Stimulated activated CD4-positive, alpha-beta T cell treated with anti-CD3 and anti-CD28 coated beads, Interleukin-2, amount 100 ng/mL, for 48 hours (primary cell): ENCODE results near the gene PRRC2B.

Experiments used
- DNase-seq, 2 donors: peaks; one replicate each; pipeline ENCODE4 v3.0.0-alpha.2; 2020

The PRRC2B gene

DNA sequence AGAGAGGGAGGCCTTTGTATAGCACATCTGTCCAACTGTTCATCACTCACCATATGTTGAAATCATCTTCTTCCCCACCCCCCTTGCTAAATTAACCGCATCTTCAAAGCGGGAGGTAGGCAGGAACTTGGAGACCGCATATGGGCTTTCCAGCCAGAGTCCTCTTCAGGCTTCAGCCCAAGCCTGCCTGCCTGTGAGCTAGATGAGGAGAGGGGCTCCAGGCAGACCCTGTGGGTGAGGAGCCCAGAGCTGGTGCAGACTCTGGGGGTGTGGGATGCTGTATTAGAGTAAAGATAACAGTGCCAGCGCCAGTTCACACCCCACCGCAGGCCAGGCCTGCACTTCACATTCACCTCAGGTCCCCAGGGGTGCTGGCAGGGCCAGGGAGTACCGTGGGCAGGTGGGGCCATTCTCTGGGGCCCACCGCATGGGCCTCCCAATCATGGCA is 16.2 kb downstream of the PRRC2B start:
- no peak for DNase-seq

DNA sequence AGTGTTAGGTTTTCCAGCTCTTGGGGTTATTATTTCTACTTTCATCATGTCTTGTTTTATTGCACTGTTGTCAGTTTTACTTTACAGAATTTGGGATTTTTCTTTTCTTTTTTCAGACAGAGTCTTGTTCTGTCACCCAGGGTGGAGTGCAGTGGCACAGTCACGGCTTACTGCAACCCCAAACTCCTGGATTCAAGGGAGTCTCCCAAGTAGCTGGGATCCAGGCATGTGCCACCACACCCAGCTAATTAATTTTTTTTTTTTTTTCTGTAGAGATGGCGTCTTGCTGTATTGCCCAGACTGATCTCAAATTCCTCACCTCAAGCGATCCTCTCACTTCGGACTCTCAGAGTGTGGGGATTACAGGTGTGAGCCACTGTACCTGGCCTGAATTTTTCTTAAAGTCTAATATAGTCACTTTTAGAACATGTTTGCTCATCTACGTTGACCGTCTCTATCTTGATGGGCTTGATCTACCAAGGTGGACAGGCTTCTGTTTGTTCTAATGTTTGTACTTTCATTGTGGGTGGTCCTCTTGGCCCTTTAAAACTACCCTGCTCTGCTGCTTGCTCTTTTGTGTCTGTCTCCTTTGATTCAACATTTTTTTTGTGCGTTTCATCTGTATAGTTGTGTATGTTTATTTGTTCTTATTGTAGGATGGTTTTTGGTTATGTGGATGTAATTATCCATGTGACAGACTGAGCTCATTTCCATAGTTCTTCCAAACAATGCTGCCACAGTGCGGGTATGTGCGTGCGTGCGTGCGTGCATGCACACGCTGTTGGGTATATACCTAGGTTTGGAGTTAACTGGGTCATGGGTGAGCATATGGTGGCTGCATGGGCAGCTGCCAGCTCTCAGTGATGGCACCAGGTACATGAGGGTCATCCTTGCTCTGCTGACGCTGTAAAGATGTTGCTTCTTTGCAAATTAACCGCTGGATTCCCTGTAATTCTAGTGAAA is 18.1 kb downstream of the PRRC2B start:
- no peak for DNase-seq

DNA sequence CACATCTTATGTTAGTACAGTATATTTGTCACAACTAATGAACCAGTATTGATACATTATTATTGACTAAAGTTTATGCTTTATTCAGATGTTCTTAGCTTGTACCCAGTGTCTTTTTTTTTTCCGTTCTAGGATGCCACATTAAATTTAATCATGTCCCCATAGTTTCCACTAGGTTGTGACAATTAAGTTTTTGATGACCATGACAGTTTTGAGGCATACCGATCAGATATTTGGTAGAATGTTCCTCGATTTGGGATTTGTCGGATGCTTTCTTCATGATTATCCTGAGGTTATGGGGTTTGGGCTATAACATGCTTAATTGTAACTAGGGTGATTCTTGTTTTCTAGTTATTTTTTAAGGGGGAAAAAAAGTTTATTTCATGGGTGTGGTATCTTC is 22.6 kb downstream of the PRRC2B start:
- DNase-seq = no peak

DNA sequence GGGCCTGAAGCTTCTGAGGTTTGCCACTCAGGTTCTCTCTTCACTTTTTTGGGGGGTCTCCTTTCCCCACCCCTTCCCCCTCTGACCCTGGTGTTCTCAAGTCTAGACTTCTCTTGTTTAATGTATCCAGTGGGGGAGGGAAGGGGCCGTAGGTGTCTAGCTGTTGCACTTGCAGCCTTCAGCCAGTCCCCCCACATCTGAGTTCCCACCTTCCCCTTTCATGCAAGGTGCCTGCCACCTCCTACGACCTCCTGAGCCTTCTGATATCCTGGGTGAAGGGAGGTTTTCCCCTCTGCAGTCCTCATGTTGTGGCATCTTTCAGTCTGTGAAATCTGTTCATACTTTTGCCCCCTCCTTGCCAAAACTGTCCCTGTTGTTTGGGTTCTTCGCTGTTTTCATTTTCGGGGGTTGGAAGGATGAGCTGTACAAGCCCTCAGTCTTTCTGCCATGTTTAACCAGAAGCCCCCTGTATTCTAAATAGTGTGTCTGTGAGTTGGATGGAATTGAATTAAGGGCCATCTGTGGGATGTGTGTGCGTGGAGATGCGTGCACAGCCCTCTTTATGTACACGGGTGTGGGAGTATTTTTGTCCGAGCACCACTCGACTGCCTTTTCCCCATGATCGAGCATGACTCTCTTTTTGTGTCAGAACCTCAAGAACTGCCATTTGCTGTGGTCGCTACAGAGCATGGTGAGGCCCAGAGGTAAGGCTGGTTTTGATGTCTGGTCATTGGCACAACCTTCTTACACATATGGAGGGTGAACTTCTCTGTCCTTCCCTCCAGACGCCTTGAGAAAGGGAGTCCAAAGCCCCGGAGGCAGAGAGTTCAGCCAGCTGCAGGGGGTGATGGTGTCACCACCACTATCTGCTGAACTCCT is 23.6 kb downstream of the PRRC2B start:
- DNase-seq = no peak

DNA sequence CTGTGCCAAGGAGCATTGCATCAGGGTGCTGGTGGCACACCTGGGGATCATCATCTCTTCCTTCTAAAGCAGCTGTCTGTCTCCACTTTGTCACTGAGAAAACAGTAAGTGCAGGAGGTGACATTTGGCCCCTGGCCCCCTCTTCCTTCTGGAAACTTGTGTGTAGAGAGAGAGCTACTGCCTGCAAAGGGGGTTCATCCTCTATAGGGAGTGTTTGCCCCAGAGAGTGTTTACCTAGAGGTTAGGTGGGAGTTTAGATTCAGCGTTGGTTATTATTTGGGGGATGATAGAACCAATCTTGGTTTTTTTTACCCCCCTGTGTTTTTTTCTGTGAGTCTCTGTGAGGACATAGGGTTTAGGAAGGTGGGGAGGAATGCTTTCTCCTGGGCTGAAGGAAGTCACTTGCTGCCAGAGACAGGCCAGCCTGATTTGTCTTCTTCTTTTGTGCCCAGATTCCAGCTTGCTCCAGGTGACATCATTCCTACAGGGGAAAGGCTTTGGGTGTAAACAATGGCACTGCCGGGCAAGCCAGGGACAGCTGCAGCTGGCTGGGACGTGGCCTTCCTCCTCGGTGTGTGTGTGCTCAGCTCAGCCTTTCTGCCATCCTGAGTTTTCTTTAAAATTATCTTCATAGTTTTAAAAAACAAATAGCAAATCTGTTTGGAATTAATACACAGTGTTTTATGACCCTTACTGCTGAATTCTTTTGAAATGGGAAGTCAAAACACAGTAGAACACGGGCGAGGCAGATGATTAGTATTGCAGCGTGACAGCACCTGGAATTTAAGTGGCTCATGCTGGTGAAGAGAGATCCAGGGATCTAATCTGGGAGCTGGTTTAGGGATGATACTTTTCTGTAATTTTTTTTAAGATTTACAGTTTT is 24.5 kb downstream of the PRRC2B start:
- DNase-seq = no peak

DNA sequence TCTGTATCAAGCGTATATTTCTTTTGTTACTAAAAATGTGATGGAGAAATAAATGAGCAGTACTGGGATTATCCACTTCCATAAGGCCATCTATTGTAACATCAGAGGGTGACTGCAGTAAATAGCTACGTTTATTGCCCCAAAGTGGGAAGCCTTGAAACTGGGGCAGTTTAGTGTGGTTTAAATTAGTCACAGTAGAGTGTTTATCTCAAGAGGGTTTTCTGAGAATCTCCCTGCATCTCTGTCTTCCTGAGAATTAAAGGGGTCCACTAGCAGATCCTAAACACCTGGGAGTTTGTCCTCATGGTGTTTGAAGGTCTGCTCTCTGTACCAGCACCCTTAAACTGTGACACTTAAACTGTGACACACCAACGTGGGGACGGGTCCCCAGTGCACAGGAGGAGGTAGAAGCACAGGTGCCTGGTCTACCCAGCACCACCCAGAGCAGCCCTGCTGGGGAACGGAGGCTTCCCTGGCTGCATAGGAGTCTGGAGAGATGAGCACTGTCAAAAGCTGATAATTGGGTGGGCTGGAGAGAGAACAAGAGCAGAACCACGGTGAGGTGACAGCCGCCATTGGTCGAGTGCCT is 25.2 kb downstream of the PRRC2B start:
- no peak for DNase-seq

DNA sequence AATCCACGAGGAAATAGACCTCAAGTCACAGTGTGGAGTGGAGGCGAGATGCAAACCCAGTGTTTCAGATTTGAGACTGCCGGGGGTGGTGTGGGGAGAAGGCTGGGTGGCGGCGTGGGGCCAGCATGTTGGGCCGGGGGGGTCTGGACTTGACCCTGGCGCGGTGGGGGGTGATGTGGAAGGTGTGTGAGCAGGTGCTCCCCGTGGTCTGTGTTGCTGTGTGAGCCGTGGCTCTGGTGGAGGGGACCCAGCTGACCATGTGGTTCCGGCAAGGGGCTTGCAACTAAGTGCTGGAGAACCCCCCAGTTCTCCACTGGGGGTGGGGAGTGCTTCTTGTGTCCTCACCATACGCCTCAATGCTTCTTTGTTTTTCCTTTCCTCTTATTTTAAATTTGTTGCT is 25.8 kb downstream of the PRRC2B start:
- DNase-seq = no peak

DNA sequence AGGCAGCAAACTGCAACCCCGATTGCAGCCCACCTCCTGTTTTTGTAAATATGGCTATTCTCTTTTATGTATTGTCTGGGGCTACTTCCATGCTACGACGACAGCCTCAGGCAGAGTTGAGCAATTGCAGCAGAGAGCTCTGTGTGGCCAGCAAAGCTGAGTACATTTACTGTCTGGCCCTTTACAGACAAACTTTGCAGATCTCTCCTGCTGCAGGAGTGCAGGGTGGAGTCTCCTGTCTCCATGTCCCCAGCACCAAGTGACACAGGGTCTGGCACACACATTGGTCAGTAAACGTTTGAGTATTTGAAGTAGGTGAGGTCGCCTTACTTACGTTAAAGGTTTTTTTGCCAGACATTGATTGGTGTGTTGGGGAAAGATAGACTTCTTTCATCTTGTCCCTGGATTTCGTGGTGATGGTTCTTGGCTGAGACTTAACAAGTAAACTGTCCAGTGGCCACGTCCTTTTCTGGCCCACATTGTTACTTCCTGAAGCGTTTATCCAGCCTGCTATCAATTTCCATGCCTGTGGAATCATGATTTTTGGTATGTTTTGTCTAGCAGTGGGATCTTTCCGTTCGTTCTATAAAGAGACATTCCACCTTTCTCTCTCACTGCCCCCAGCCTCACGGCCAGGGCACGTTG is 27.2 kb downstream of the PRRC2B start:
- no peak for DNase-seq

DNA sequence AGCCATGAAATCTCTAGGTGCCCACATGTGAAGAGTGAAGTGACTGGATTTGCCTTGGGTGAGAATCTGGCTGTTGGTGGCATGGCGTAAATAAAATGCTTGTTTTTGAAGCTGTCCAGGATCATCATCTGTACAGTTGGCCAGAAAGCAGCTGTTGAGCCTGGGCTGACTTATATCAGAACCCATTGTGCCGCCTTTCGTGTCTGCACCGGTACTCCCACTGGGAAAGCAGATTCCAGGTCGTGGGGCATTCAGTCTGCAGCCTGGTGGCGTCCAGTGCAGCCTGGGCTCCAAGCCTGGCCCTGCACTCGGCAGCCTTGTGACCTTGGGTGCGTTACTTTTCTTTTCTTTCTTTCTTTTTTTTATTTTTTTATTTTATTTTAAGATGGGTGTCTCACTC is 27.8 kb downstream of the PRRC2B start:
- DNase-seq = no peak

DNA sequence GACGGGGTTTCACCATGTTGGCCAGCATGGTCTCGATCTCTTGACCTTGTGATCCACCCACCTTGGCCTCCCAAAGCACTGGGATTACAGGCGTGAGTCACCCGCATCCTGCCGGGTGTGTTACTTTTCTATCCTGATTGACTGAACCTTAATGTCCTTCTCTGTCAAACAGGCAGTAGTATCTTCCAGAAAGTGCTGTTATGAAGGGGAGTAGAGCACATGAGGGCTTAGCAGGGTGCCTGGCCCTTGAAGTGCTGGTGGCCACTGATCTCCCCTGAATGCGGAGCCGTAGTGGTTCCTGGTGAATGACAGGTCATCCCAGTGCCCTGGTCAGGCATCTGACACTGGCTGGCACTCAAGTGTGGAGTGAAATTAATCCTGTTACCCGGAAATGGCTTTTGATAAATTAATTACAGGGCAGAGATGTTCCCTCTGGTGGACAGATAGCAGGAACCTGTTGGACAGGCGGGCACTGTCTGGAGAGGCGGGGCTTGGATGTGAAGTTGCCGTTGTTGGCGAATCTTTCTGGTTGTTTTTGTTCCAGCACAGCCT is 28.4 kb downstream of the PRRC2B start:
- DNase-seq = no peak

DNA sequence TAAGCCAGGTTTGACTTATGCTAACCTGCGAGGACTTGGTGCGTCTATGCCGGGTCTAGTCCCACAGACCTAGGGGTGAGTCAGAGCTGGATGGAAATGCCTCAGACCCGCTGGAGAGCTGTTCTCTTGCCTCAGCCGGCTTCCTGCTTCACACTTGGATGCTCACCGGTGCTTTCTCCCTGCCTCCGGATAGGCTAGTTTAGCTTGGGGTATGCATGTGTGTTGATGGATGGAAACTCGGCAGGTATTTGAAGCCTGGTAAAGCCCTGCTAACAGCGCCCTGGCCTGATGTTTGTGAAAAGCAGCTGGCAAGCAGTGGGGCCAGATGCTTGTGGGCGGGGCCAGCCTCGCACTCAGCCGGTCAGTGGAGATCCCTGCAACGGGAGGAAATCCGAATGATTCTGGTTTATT is 29.3 kb downstream of the PRRC2B start:
- no peak for DNase-seq

DNA sequence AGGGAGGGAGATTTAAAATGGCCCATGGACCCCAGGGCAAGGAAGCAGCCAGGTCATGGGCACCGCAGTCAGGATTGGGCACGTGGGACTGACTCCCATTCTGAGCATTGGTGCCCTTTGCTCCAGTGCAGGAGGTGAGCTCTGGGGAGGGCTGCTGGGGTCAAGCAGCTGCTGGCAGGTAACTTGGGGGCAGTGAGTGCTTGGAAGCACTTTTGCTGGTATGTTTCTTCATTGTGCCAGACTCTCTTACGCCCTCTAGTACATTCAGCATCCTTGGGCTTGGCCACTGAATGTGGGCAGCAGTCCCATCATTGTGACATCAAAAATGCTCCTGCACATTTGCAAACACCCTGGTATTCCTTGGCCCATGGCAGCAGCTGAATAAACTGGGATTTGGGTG is 32.7 kb downstream of the PRRC2B start:
- DNase-seq = no peak

DNA sequence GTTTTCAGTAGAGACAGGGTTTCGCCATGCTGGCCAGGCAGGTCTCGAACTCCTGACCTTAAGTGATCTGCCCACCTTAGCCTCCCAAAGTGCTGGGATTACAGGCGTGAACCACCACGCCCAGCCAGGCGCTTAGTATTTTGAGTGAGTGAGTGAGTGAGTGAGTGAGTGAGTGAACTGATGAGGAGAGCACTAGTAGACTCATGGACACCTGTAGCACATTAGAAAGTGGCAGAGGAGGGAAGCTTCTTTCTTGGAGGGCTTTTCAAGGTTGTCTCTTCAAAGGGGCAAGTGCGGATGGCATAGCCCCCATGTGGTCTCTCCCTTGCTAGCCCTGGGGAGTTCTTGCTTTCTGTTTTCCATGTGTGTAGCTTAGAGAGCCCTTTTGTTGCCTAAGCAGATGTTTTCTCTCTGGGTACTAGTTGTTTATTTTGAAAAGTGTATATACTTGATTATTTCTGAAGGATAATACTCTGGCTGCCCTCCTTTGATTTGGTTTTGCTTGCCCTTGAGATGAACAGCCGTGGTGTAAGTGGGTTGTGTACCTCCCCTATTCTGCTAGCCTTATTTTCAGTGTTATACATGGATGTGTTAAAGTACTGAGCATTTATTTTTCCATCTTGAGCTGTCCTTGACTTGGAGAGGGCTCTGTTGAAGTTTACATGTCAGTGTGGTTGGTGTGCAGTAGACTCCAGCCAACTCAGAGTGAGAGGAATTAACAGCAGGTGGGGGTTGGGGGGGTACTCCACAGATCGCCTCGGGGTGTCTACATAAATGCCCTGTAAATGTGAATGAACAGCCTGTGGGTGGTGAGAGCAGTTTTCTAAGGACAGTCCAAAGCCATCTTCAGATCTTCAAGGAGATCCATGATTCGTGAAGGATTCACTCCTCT is 35.5 kb downstream of the PRRC2B start:
- no peak for DNase-seq

DNA sequence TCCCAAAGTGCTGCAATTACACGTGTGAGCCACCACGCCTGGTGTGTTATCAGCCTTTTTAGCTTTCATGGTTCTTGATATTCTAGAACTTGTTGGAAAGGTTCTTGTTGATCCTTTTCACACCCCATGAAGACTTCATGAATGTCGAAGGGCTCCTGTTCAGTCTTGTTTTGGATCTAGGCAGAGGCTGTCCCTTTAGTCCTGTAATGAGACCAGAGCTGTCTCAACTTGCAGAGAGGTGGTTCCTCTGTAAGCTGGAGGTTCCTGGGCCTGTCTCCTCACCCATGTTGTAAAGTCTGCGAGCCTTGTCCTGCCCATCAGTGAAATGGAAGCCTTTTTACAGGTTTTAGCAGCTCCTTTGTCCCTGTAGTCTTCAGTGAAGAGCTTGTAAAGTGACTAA is 38.2 kb downstream of the PRRC2B start:
- DNase-seq = no peak

DNA sequence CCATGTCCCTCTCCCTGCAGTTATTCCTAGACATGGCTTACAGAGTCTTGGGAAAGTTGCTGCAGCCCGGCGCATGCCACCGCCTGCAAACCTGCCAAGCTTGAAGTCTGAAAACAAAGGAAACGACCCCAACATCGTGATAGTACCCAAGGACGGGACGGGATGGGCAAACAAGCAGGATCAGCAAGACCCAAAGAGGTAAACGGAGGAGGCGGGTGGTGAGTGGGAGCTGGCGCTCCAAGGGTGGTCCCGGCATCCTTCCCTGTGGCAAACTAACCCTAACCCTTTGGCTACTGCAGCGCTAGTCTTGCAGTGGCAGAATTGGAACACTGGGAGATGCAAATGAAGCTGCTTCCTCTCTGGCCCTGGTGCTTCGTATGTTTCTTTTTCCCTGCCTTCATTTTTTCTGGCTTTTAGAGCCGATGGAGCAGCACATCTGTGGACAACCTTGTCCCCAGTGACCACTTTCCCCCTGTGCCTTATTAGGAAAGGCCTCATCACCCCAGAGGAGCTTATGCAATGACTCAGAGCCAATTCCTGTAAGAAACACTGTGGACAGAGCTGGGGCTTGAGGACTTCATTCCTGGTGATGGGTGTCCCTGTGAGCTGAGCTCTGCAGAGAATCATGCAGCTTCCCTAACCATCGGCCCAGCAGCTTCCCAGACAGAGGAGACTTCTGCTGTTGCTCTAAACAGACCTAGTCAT is 38.9 kb downstream of the PRRC2B start:
- DNase-seq = no peak

DNA sequence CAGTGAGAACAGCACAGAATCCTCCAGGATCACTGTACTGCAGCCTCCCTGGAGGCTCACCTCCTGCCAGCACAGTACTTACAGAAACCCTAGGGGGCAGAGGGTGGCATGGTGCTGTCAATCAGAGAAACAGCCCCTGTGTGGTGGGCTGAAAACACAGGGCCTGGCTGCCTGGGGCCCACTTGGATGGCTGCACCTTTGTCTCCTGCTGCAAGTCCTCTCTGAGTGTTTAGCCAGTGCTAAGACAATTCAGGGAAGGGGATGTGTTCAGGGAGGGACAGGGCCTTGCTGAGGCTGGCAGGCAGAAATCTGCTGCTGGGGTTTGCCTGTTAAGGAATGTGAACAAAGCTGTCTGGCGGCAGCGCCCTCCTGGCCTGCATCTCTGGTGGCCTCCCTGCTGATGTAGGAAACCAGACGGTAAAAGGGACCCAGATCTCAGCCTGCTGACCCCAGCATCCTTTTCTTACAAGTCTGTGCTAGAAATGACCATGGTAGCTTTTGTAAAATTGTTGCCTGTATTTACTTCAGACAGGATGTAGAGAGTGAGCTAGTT is 39.5 kb downstream of the PRRC2B start:
- DNase-seq = no peak

DNA sequence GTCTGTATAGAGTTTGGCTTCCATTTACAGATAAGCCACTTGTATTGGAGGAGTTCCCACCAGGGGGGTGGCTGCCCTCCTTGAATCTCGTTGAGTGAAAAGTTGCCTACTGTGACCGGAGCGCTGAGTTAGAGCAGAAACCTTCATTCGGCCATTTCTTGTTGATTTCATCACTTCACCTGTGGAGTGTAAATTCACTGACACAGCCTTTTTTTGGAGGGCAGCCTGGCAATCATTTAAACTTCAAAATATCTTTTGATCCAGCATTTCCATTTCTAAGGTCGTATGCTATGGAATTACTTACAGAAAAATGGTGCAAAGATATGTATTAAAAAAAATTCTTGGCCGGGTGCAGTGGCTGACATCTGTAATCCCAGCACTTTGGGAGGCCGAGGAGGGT is 40.8 kb downstream of the PRRC2B start:
- no peak for DNase-seq

DNA sequence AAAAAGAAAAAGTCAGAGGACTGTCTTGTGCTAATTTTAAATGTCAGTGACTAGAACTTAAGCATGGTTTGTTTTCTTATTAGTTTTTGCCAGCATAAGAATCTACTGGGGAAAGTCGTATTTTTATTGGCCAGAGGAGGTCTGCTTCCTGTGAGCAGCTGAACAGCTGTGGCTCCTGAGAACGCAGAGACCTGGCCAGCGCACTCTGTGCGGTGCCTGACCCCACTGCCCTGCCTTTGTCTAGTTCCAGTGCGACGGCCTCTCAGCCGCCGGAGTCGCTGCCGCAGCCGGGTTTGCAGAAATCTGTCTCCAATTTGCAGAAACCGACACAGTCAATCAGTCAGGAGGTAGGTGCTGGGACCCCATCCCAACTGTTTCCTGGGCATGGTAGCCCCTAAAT is 42.5 kb downstream of the PRRC2B start:
- DNase-seq = no peak

DNA sequence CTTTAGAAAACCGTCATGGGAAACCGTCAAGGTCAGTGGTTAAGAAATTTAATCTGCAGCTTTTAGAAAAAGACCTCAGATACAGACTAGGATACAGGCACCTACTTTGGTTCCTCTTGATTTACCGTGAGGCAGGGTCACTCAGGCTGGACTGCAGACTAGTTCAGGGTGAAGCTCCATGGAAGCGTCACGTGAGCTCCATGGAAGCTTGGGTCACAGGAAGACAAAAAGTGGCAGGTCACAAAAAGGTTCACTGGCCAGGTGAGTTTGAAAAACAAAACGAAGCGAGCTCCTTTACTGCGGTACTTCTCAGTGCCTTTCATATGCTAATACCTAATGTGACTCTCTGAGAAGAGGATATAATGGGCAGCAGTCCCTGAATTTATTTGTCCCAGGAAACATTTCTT is 43.0 kb downstream of the PRRC2B start:
- DNase-seq = no peak
